Bronchial epithelial cell (primary cell): Measurements from ENCODE around the gene UST. TPM values are rescaled to one million over a fixed set of nuclear protein-coding genes. Genes with fewer than 3 reads are reported as not detected.
A peak's percentile ranks its signal among the peaks of the same experiment; 100 is the strongest.

Source experiments
- DNase-seq: peaks from one replicate; pipeline ENCODE4 v3.0.0-alpha.2; 2010; ENCODE audit warnings: low read depth
- FAIRE-seq: peaks from 2 replicates; lab custom pipeline; 2011; peaks lifted over from hg19 to GRCh38; lab: Jason Lieb, UNC
- H3K27me3 ChIP-seq: 2 replicates; pipeline ENCODE4 v1.5.1; 2011; ENCODE audit warnings: low read length; ENCODE audit not compliant: control insufficient read depth, insufficient read depth
- H3K36me3 ChIP-seq: 2 replicates; pipeline ENCODE4 v1.5.1; 2011; ENCODE audit warnings: low read length; ENCODE audit not compliant: control insufficient read depth, insufficient read depth
- H3K4me3 ChIP-seq: 2 replicates; pipeline ENCODE4 v1.5.1; 2011; ENCODE audit warnings: mild to moderate bottlenecking, low read depth, low read length, control low read depth
- total RNA-seq: library from RNA; depleted of rRNA; stranded (reverse); fragments of >200 nt; gene quantifications from 2 replicates; pipeline ENCODE4 v1.2.1, GENCODE V29; 2014
- TF ChIP-seq, protein P1 (sequence below): IDR thresholded peaks from 2 replicates; pipeline ENCODE4 v1.5.1; 2011; ENCODE audit warnings: mild to moderate bottlenecking, moderate library complexity, low read length, control low read depth, inconsistent platforms; ENCODE audit not compliant: insufficient read depth, severe bottlenecking

UST gene
- total RNA-seq, 1 donor from 2014 or later = 18.7 TPM

GRCh38 chr6:148709577-148709976 lies 37.3 kb upstream of the UST start:
- no peaks in the 10 kb centered on the region for H3K27me3 ChIP-seq
- FAIRE-seq = no peak
- DNase-seq = peak; percentile 12
- H3K36me3 ChIP-seq = no peaks in the 10 kb centered on the region
- TF ChIP-seq, protein P1, sequence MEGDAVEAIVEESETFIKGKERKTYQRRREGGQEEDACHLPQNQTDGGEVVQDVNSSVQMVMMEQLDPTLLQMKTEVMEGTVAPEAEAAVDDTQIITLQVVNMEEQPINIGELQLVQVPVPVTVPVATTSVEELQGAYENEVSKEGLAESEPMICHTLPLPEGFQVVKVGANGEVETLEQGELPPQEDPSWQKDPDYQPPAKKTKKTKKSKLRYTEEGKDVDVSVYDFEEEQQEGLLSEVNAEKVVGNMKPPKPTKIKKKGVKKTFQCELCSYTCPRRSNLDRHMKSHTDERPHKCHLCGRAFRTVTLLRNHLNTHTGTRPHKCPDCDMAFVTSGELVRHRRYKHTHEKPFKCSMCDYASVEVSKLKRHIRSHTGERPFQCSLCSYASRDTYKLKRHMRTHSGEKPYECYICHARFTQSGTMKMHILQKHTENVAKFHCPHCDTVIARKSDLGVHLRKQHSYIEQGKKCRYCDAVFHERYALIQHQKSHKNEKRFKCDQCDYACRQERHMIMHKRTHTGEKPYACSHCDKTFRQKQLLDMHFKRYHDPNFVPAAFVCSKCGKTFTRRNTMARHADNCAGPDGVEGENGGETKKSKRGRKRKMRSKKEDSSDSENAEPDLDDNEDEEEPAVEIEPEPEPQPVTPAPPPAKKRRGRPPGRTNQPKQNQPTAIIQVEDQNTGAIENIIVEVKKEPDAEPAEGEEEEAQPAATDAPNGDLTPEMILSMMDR = no peak
- H3K4me3 ChIP-seq = no peak overlapping the region

GRCh38 chr6:148711833-148712654 lies 34.8 kb upstream of the UST start:
- TF ChIP-seq, protein P1 = no peak
- FAIRE-seq (no peak), DNase-seq (peak; percentile 50)
- Histone ChIP-seq H3K4me3 (no peak overlapping the region), H3K27me3 (no peaks in the 10 kb centered on the region), H3K36me3 (no peaks in the 10 kb centered on the region)

DNA sequence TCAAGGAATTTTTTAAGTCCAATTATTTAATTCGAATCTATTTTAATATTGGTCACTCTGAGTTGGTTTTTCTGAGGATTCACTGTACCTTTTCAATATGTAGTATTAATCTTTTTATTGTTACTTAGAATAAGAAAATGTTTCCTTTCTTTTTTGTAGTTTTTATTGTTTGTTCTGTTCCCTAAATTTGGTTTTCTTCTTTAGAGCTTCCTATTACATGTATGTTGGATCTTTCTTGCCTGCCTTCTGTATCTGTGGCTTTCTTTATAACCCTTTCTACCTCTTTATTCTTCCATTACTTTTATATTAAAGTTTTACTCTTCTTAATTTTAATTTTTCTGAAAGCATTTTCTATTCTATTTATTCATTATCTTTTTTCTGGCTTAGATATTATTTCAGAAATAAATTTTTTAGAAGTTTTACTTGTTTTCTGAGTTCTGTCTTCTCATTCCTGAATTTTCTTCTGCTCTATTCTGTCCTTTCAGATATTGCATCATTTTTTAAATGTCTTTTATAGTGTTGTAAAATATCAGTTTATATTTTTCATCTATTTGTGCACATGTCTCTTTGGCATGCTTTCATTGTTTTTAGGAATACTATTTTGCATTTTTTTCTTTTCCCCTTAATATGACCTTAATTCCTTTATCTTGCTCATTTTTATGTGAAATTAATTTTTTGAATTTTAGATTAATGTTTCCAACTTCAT lies 33.6 kb upstream of the UST start:
- H3K4me3 ChIP-seq = no peak overlapping the region
- FAIRE-seq = no peak
- no peak for DNase-seq
- TF ChIP-seq, protein P1 = no peak
- H3K27me3 ChIP-seq = no peaks in the 10 kb centered on the region
- H3K36me3 ChIP-seq = no peaks in the 10 kb centered on the region

DNA sequence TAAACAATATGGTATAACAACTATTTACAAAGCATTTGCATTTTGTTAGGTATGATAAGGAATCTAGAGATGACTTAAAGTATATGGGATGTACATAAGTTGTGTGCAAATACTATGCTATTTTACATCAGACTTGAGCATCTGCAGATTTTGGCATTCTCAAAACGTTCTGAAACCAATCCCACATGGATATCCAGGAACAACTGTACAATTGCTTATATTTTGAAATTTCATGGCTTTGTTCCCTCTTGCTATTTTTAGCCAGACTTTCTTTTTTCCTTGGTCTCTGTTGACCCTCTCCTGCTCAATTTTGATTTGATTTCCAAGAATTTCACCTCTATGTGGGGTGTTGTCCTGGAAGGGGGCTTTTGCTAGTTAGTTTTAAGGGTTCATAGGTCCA lies 32.9 kb upstream of the UST start:
- H3K27me3 ChIP-seq = no peaks in the 10 kb centered on the region
- H3K4me3 ChIP-seq = no peak overlapping the region
- TF ChIP-seq, protein P1 = no peak
- no peaks in the 10 kb centered on the region for H3K36me3 ChIP-seq
- FAIRE-seq (no peak), DNase-seq (no peak)

DNA sequence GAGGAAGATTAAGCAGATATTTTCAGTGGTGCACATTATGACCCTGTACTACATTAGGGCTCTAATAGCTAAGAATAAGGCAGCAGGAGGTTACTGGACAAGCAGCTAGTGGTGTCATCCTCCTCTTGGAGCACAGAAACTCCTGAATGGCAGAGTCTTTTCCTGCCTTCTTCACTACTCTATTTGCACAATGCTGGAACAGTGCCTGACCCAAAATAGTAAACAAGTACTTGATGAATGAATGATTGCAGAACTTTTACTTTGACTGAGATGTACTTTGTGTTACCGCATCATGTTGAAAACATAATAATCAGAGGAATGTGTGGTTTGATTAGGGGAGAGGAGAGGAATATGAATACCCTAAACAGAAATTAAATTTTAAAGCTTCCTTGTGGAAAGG lies 30.0 kb upstream of the UST start:
- H3K4me3 ChIP-seq = no peak overlapping the region
- DNase-seq (no peak), FAIRE-seq (no peak)
- TF ChIP-seq, protein P1 = no peak
- no peaks in the 10 kb centered on the region for H3K36me3 ChIP-seq
- H3K27me3 ChIP-seq = no peaks in the 10 kb centered on the region
